CD14-positive monocyte (primary cell): ENCODE results near the gene ZSWIM3. TPM values are rescaled to one million over a fixed set of nuclear protein-coding genes. Genes with fewer than 3 reads are reported as not detected.

Experiments used
- DNase-seq, 3 donors: peaks; one replicate each; pipeline ENCODE4 v3.0.0-alpha.2; 2011 to 2022
- H2AFZ ChIP-seq: 2 replicates; pipeline ENCODE4 v1.6.0; 2012; ENCODE audit warnings: mild to moderate bottlenecking, low read depth, low read length, inconsistent platforms; ENCODE audit not compliant: insufficient read depth, poor library complexity, severe bottlenecking
- H3K27ac ChIP-seq, 2 donors: 1 replicate in 1 of 2; 2 replicates in 1 of 2; pipeline ENCODE4 v1.5.1; 2012 to 2013; ENCODE audit warnings: low read length in 2 of 2, control low read depth in 1 of 2, inconsistent platforms in 1 of 2, low read depth in 1 of 2, mild to moderate bottlenecking in 1 of 2
- H3K27me3 ChIP-seq, 2 donors: one replicate each; pipeline versions ENCODE4 v1.6.0 to v1.6.1; 2011 to 2013; ENCODE audit warnings: low read length in 2 of 2; ENCODE audit not compliant: control insufficient read depth in 2 of 2, insufficient read depth in 2 of 2
- H3K36me3 ChIP-seq, 2 donors: replicated peaks in 1 of 2; 1 replicate in 1 of 2; 2 replicates in 1 of 2; pipeline versions ENCODE4 v1.5.1 to v1.6.1; 2012 to 2013; ENCODE audit warnings: low read length in 2 of 2, control low read depth in 1 of 2, inconsistent platforms in 1 of 2, mild to moderate bottlenecking in 1 of 2; ENCODE audit not compliant: insufficient read depth in 2 of 2, control insufficient read depth in 1 of 2
- H3K4me1 ChIP-seq, 2 donors: 1 replicate in 1 of 2; 2 replicates in 1 of 2; pipeline versions ENCODE4 v1.5.1 to v1.6.1; 2012 to 2013; ENCODE audit warnings: low read length in 2 of 2, control low read depth in 1 of 2, inconsistent platforms in 1 of 2, mild to moderate bottlenecking in 1 of 2, moderate library complexity in 1 of 2; ENCODE audit not compliant: insufficient read depth in 2 of 2, control insufficient read depth in 1 of 2
- H3K4me2 ChIP-seq: replicated peaks from 2 replicates; pipeline ENCODE3; 2012; ENCODE audit warnings: low read length, moderate library complexity, mild to moderate bottlenecking; ENCODE audit not compliant: poor library complexity, severe bottlenecking; ENCODE audit errors: extremely low read depth
- H3K4me3 ChIP-seq, 3 experiments: fragments of 200-600 bp in 1 of 3; sonication (generic) in 1 of 3; replicated peaks in 1 of 3; 1 replicate in 2 of 3; 2 replicates in 1 of 3; pipeline ENCODE4 v1.5.1; 2011 to 2013; ENCODE audit warnings: low read length in 3 of 3, mild to moderate bottlenecking in 3 of 3, control low read depth in 2 of 3, low read depth in 2 of 3, inconsistent platforms in 1 of 3, moderate library complexity in 1 of 3
- H3K79me2 ChIP-seq: 2 replicates; pipeline ENCODE4 v1.6.0; 2012; ENCODE audit warnings: mild to moderate bottlenecking, control low read depth, inconsistent platforms, low read length, moderate library complexity; ENCODE audit not compliant: insufficient read depth
- H3K9ac ChIP-seq: 2 replicates; pipeline ENCODE4 v1.6.0; 2017; ENCODE audit warnings: low read length, mild to moderate bottlenecking; ENCODE audit not compliant: insufficient read depth, poor library complexity, severe bottlenecking
- H3K9me3 ChIP-seq, 2 donors: replicated peaks in 1 of 2; 1 replicate in 1 of 2; 2 replicates in 1 of 2; pipeline versions ENCODE4 v1.5.1 to v1.6.1; 2012 to 2013; ENCODE audit warnings: low read length in 2 of 2, control low read depth in 1 of 2; ENCODE audit not compliant: control insufficient read depth in 1 of 2, insufficient read depth in 1 of 2
- H4K20me1 ChIP-seq: 2 replicates; pipeline ENCODE4 v1.6.0; 2012; ENCODE audit warnings: mild to moderate bottlenecking, low read length, control low read depth, moderate library complexity; ENCODE audit not compliant: insufficient read depth
- H3K27ac Mint-ChIP-seq, 7 donors: one replicate each; pipeline ENCODE4 v1.8.0; 2020; ENCODE audit warnings: mild to moderate bottlenecking in 7 of 7, mixed read lengths in 7 of 7, moderate library complexity in 6 of 7, inconsistent platforms in 2 of 7
- H3K27me3 Mint-ChIP-seq, 3 donors: one replicate each; pipeline ENCODE4 v1.8.0; 2021 to 2022; ENCODE audit warnings: low read depth in 3 of 3, mild to moderate bottlenecking in 3 of 3, mixed read lengths in 3 of 3, moderate library complexity in 3 of 3, inconsistent platforms in 1 of 3
- H3K36me3 Mint-ChIP-seq, 2 donors: one replicate each; pipeline ENCODE4 v1.8.0; 2020; ENCODE audit warnings: mixed read lengths in 2 of 2, inconsistent platforms in 1 of 2, mild to moderate bottlenecking in 1 of 2
- H3K4me1 Mint-ChIP-seq: one replicate; pipeline ENCODE4 v1.8.0; 2020; ENCODE audit warnings: mild to moderate bottlenecking, mixed read lengths
- H3K4me3 Mint-ChIP-seq, 2 donors: one replicate each; pipeline ENCODE4 v1.8.0; 2020; ENCODE audit warnings: mild to moderate bottlenecking in 2 of 2, mixed read lengths in 2 of 2, moderate library complexity in 1 of 2
- H3K9me3 Mint-ChIP-seq, 7 donors: one replicate each; pipeline ENCODE4 v1.8.0; 2020 to 2022; ENCODE audit warnings: mixed read lengths in 7 of 7, mild to moderate bottlenecking in 6 of 7, moderate library complexity in 6 of 7, inconsistent platforms in 2 of 7
- CTCF ChIP-seq: fragments of 200-600 bp; IDR thresholded peaks from one replicate; pipeline ENCODE4 v1.8.0; 2022; ENCODE audit warnings: antibody characterized with exemption, mild to moderate bottlenecking
- WGBS: methylation state at CpG from one replicate; pipeline ENCODE4 v1.1.5; 2013; ENCODE audit warnings: missing lambda C conversion rate; ENCODE audit not compliant: insufficient coverage; 5-methylcytosine and 5-hydroxymethylcytosine counted together
- intact Hi-C, 2 donors: fragments of 100-400 bp; cut with micrococcal nuclease; formaldehyde crosslinking; loops; one replicate each; pipeline versions ENCODE4 v1.15.0 to v1.15.1; 2023
- polyA plus RNA-seq, 3 donors: library from polyadenylated mRNA; depleted of rRNA in 1 of 3; unstranded in 2 of 3; stranded (reverse) in 1 of 3; fragments of 300-500 nt in 2 of 3; fragments of >200 nt in 1 of 3; fragmentation: Illumina TruSeq in 2 of 3; gene quantifications; 1 replicate in 2 of 3; 2 replicates in 1 of 3; pipeline ENCODE4 v1.2.3, GENCODE V29; 2012 to 2021

ZSWIM3 gene
- polyA plus RNA-seq, 3 donors = 0.29 to 1.5 (median 0.64) TPM

GRCh38 chr20:45896641-45897161 lies 39.3 kb downstream of the ZSWIM3 start:
- H3K4me3 ChIP-seq = no peak overlapping the region
- DNase-seq = no peak
- peaks cover 22 to 26% of the 10 kb centered on the region in 2 donors for H3K4me1 ChIP-seq
- H3K27ac Mint-ChIP-seq = peak overlapping the region in 2 of 7 donors; percentile 36 to 43
- no peak overlapping the region for H3K4me3 Mint-ChIP-seq
- no peak overlapping the region for H3K9ac ChIP-seq
- H3K27me3 Mint-ChIP-seq = no peaks in the 10 kb centered on the region
- 97% methylated on average over 7 of the region's 14 CpGs for WGBS
- peak overlapping the region in 1 of 2 donors; percentile 6 for H3K27ac ChIP-seq
- peaks cover 45% of the 10 kb centered on the region for H4K20me1 ChIP-seq
- H3K36me3 Mint-ChIP-seq = peaks cover 59 to 69% of the 10 kb centered on the region in 2 donors
- H3K79me2 ChIP-seq = peaks cover 35% of the 10 kb centered on the region
- H2AFZ ChIP-seq = no peak overlapping the region
- intact Hi-C loops = no loop called here
- H3K36me3 ChIP-seq = peaks cover 57 to 67% of the 10 kb centered on the region in 2 donors
- H3K4me2 ChIP-seq = no peak overlapping the region
- H3K27me3 ChIP-seq = no peaks in the 10 kb centered on the region
- H3K4me1 Mint-ChIP-seq = peaks cover 24% of the 10 kb centered on the region
- H3K9me3 Mint-ChIP-seq = peaks cover 0 to 3% (median 0%) of the 10 kb centered on the region in 7 donors
- no peaks in the 10 kb centered on the region for H3K9me3 ChIP-seq
- no peak for TF ChIP-seq CTCF

GRCh38 chr20:45897289-45897688 lies 39.9 kb downstream of the ZSWIM3 start:
- no peaks in the 10 kb centered on the region for H3K9me3 ChIP-seq
- peaks cover 16 to 20% of the 10 kb centered on the region in 2 donors for H3K4me1 ChIP-seq
- H3K9me3 Mint-ChIP-seq = peaks cover 0 to 3% (median 0%) of the 10 kb centered on the region in 7 donors
- intact Hi-C loops = no loop called here
- no peaks in the 10 kb centered on the region for H3K27me3 Mint-ChIP-seq
- H3K36me3 ChIP-seq = peaks cover 57 to 67% of the 10 kb centered on the region in 2 donors
- no peak overlapping the region for H3K27ac ChIP-seq
- H3K4me3 Mint-ChIP-seq = no peak overlapping the region
- TF ChIP-seq CTCF = no peak
- peaks cover 18% of the 10 kb centered on the region for H3K4me1 Mint-ChIP-seq
- H3K27me3 ChIP-seq = no peaks in the 10 kb centered on the region
- no peak overlapping the region for H3K4me3 ChIP-seq
- WGBS = no CpG with 5 or more reads among the region's 2 CpGs
- H3K36me3 Mint-ChIP-seq = peaks cover 59 to 69% of the 10 kb centered on the region in 2 donors
- peaks cover 45% of the 10 kb centered on the region for H4K20me1 ChIP-seq
- peak overlapping the region in 2 of 7 donors; percentile 35 to 36 for H3K27ac Mint-ChIP-seq
- no peak overlapping the region for H2AFZ ChIP-seq
- H3K4me2 ChIP-seq = no peak overlapping the region
- no peak for DNase-seq
- H3K9ac ChIP-seq = no peak overlapping the region
- H3K79me2 ChIP-seq = peaks cover 29% of the 10 kb centered on the region
